ENCODE data around the gene AHCY. TPM values are rescaled to one million over a fixed set of nuclear protein-coding genes. Genes with fewer than 3 reads are reported as not detected.
"Not testable (repeated sequence)": the region's sequence is repeated elsewhere in the genome, so short reads cannot be mapped to it uniquely, and the experiment has no call there.

AHCY gene
- total RNA-seq = 100 to 1,000 TPM in 4 of 8 experiments, 10 to 100 TPM in 4; 84.9 to 333 (median 101) TPM

DNA sequence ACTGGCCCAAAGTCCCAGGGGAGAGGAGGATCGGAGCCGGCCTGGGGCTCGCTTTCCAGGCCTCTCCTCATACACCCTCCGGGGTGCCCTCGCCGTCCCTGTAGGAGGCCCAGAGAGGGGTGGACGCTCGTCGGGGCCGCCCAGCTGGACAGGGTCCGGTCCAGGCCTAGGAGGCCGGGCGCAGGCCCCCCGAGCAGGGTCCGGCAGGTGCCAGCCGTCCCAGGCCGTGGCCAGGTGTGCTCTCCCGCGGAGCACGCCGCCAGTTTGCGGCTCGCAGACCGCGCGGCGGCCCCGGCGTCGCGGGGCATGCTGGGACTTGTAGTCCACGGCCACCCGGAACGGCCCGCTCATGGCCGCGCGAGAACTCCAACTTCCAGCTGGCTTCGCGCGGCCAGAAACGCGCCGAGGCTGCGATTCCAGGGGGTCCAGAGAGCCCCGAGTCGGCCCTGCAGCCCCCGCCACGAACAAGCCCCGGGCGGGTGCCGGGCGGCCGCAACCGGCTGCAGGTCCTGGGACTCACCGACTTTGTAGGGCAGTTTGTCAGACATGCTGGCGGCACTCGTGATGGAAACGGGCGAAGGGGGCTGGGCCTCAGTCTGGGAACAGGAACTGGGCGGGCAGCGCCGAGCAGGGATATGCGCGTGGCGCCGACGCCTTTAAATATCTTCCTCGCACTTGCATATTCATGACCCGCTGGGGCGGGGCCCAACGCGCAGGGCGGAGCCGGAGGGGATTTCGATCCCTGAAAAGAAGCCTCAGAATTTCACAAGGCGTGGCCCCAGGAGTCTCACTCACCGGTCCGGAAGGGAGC is at the start of gene AHCY:
AHCY (minus strand) TSS at position 633 of the 811 bp plus-strand sequence; CDS start at position 548, 85 bp downstream.
- H3K27ac ChIP-seq = peak within 1 kb of the TSS; percentile 86 to 92
- peak; percentile 85 to 93 (median 87) for ATAC-seq (replicated peaks in 6 of 8)
- peaks cover 15 to 19% of the 10 kb centered on the region in 2 donors for H3K4me1 ChIP-seq (replicated peaks in 1 of 2)
- in situ Hi-C loops (cut with MboI; ENCODE audit: low pct_unique_long_range_greater_than_20kb in 2 of 9, low sequenced_read_pairs in 9 of 9, unreplicated experiment in 9 of 9) = loop anchor here in 1 of 9 experiments (25.0 kb wide), 2 partner anchors 109 to 409 kb away; partner anchors contain the start of gene TP53INP2
- peak within 1 kb of the TSS; percentile 72 to 90 (median 84) for H3K4me3 ChIP-seq
- 0 to 2% (median 0%) methylated on average over 2 to 30 of the region's 79 CpGs; no CpG with 5 or more reads in 4 of the 10 experiments for WGBS, 10 experiments

GRCh38 chr20:34350095-34350494 is 46.9 kb upstream of the AHCY start:
- Histone ChIP-seq H3K27ac (no peak overlapping the region), H3K4me1 (replicated peaks in 1 of 2) (no peaks in the 10 kb centered on the region), H3K4me3 (no peak overlapping the region)
- WGBS, 10 experiments = 44 to 100% (median 84%) methylated on average over 1 to 3 of the region's 3 CpGs; no CpG with 5 or more reads in 3 of the 10 experiments
- no peak for ATAC-seq (replicated peaks in 6 of 8)
- in situ Hi-C loops (cut with MboI; ENCODE audit: low pct_unique_long_range_greater_than_20kb in 2 of 9, low sequenced_read_pairs in 9 of 9, unreplicated experiment in 9 of 9) = no loop called here

DNA sequence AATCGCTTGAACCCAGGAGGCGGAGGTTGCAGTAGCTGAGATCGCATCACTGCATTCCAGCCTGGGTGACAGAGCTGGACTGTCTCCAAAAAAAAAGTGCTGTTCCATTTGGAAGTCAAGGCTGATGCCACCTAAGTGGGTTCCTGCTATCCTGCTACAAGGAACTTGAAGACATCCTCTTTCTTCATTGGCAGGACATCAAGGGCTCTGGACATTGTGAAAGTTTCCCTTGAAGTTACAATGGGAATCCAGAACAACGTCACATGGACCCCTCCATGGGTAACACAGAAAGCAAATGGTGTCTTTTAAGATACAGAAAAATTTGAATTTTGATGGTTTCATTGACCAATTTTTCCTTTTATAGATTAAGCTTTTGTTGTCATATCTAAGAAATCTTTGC is 44.4 kb upstream of the AHCY start:
- no peaks in the 10 kb centered on the region for H3K4me1 ChIP-seq (replicated peaks in 1 of 2)
- no peak overlapping the region for H3K27ac ChIP-seq
- no peak overlapping the region for H3K4me3 ChIP-seq
- 60 to 100% (median 84%) methylated on average over 1 to 4 of the region's 4 CpGs; no CpG with 5 or more reads in 5 of the 10 experiments for WGBS, 10 experiments
- in situ Hi-C loops (cut with MboI; ENCODE audit: low pct_unique_long_range_greater_than_20kb in 2 of 9, low sequenced_read_pairs in 9 of 9, unreplicated experiment in 9 of 9) = no loop called here
- no peak for ATAC-seq (replicated peaks in 6 of 8)

DNA sequence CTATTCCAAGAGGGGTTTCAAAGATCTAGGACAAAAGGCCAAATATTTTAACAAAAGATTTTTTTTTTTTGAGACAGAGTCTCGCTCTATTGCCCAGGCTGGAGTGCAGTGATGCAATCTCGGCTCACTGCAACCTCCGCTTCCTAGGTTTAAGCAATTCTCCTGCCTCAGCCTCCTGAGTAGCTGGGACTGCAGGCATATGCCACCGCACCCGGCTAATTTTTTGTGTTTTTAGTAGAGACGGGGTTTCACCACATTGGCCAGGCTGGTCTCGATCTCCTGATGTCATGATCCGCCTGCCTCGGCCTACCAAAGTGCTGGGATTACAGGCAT is 43.3 kb upstream of the AHCY start:
- H3K27ac ChIP-seq; H3K4me1 ChIP-seq (replicated peaks in 1 of 2); ATAC-seq (replicated peaks in 6 of 8); H3K4me3 ChIP-seq; in situ Hi-C loops (cut with MboI; ENCODE audit: low pct_unique_long_range_greater_than_20kb in 2 of 9, low sequenced_read_pairs in 9 of 9, unreplicated experiment in 9 of 9): not testable (repeated sequence)
- WGBS, 10 experiments = 83 to 100% (median 97%) methylated on average over 2 to 5 of the region's 9 CpGs; no CpG with 5 or more reads in 6 of the 10 experiments

DNA sequence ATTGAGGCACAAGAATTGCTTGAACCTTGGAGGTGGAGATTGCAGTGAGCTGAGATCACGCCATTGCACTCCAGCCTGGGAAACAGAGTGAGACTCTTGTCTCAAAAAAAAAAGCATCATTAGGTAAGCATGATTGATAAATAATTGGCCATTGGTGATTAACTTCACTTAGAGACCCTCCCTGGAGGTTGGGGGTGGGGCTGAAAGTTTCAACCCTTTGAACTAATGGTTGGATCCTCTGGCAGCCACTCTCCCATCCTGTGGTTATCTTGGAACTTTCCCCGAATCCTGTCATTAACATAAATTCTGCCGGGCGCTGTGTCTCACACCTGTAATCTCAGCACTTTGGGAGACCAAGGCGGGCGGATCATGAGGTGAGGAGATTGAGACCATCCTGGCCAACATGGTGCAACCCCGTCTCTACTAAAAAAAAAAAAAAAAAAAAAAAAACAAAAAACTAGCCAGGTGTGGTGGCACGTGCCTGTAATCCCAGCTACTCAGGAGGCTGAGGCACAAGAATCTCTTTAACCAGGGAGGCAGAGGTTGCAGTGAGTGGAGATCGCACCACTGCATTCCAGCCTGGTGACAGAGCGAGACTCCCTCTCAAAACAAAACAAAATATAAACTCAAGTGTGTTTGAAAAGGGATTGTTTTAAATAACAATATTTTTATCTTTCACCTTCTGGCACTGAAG is 42.8 kb upstream of the AHCY start:
- H3K4me3 ChIP-seq; ATAC-seq (replicated peaks in 6 of 8); in situ Hi-C loops (cut with MboI; ENCODE audit: low pct_unique_long_range_greater_than_20kb in 2 of 9, low sequenced_read_pairs in 9 of 9, unreplicated experiment in 9 of 9); H3K27ac ChIP-seq; H3K4me1 ChIP-seq (replicated peaks in 1 of 2): not testable (repeated sequence)
- WGBS, 10 experiments = 47 to 100% (median 91%) methylated on average over 1 to 9 of the region's 10 CpGs

- no peak overlapping the region for H3K27ac ChIP-seq
- peak in 1 of 8 experiments; percentile 22 for ATAC-seq (replicated peaks in 6 of 8)
- in situ Hi-C loops (cut with MboI; ENCODE audit: low pct_unique_long_range_greater_than_20kb in 2 of 9, low sequenced_read_pairs in 9 of 9, unreplicated experiment in 9 of 9) = no loop called here
- no peaks in the 10 kb centered on the region for H3K4me1 ChIP-seq (replicated peaks in 1 of 2)
- H3K4me3 ChIP-seq = no peak overlapping the region
- 0 to 81% (median 64%) methylated on average over 1 to 5 of the region's 6 CpGs; no CpG with 5 or more reads in 5 of the 10 experiments for WGBS, 10 experiments
Observed at GRCh38 chr20:34345402-34345736, 42.2 kb upstream of the AHCY start.

- WGBS, 10 experiments = 68 to 92% (median 84%) methylated on average over 3 to 5 of the region's 5 CpGs; no CpG with 5 or more reads in 1 of the 10 experiments
- in situ Hi-C loops (cut with MboI; ENCODE audit: low pct_unique_long_range_greater_than_20kb in 2 of 9, low sequenced_read_pairs in 9 of 9, unreplicated experiment in 9 of 9) = no loop called here
- no peak overlapping the region for H3K27ac ChIP-seq
- H3K4me1 ChIP-seq (replicated peaks in 1 of 2) = no peaks in the 10 kb centered on the region
- ATAC-seq (replicated peaks in 6 of 8) = no peak
- no peak overlapping the region for H3K4me3 ChIP-seq
Observed at GRCh38 chr20:34344238-34344637, 41.1 kb upstream of the AHCY start.

- WGBS, 10 experiments = 40 to 96% (median 84%) methylated on average over 1 to 9 of the region's 10 CpGs
- Histone ChIP-seq H3K4me3 (no peak overlapping the region), H3K27ac (no peak overlapping the region), H3K4me1 (replicated peaks in 1 of 2) (no peaks in the 10 kb centered on the region)
- no peak for ATAC-seq (replicated peaks in 6 of 8)
- in situ Hi-C loops (cut with MboI; ENCODE audit: low pct_unique_long_range_greater_than_20kb in 2 of 9, low sequenced_read_pairs in 9 of 9, unreplicated experiment in 9 of 9) = no loop called here
Observed at GRCh38 chr20:34343458-34344211, 40.5 kb upstream of the AHCY start.

GRCh38 chr20:34341199-34341598 is 38.0 kb upstream of the AHCY start:
- ATAC-seq (replicated peaks in 6 of 8); H3K4me3 ChIP-seq; in situ Hi-C loops (cut with MboI; ENCODE audit: low pct_unique_long_range_greater_than_20kb in 2 of 9, low sequenced_read_pairs in 9 of 9, unreplicated experiment in 9 of 9); H3K4me1 ChIP-seq (replicated peaks in 1 of 2); H3K27ac ChIP-seq: not testable (repeated sequence)
- WGBS, 10 experiments = 20 to 98% (median 91%) methylated on average over 1 to 6 of the region's 9 CpGs; no CpG with 5 or more reads in 5 of the 10 experiments

- ATAC-seq (replicated peaks in 6 of 8); in situ Hi-C loops (cut with MboI; ENCODE audit: low pct_unique_long_range_greater_than_20kb in 2 of 9, low sequenced_read_pairs in 9 of 9, unreplicated experiment in 9 of 9); H3K27ac ChIP-seq; H3K4me3 ChIP-seq; H3K4me1 ChIP-seq (replicated peaks in 1 of 2): not testable (repeated sequence)
- WGBS, 10 experiments = 60 to 100% (median 88%) methylated on average over 1 to 6 of the region's 10 CpGs; no CpG with 5 or more reads in 1 of the 10 experiments
Observed at GRCh38 chr20:34340726-34341125, 37.6 kb upstream of the AHCY start.

GRCh38 chr20:34337982-34338726 is 35.0 kb upstream of the AHCY start:
- 70 to 100% (median 90%) methylated on average over 2 to 9 of the region's 15 CpGs; no CpG with 5 or more reads in 1 of the 10 experiments for WGBS, 10 experiments
- in situ Hi-C loops (cut with MboI; ENCODE audit: low pct_unique_long_range_greater_than_20kb in 2 of 9, low sequenced_read_pairs in 9 of 9, unreplicated experiment in 9 of 9) = no loop called here
- H3K4me1 ChIP-seq (replicated peaks in 1 of 2) = no peaks in the 10 kb centered on the region
- H3K4me3 ChIP-seq = no peak overlapping the region
- ATAC-seq (replicated peaks in 6 of 8) = no peak
- H3K27ac ChIP-seq = no peak overlapping the region

GRCh38 chr20:34337544-34337943 is 34.4 kb upstream of the AHCY start:
- no peak overlapping the region for H3K4me3 ChIP-seq
- WGBS, 10 experiments = 60 to 100% (median 80%) methylated on average over 1 of the region's 1 CpG; no CpG with 5 or more reads in 7 of the 10 experiments
- no peaks in the 10 kb centered on the region for H3K4me1 ChIP-seq (replicated peaks in 1 of 2)
- in situ Hi-C loops (cut with MboI; ENCODE audit: low pct_unique_long_range_greater_than_20kb in 2 of 9, low sequenced_read_pairs in 9 of 9, unreplicated experiment in 9 of 9) = no loop called here
- no peak overlapping the region for H3K27ac ChIP-seq
- ATAC-seq (replicated peaks in 6 of 8) = no peak
